ENCODE data around the gene CYREN. TPM values are rescaled to one million over a fixed set of nuclear protein-coding genes. Genes with fewer than 3 reads are reported as not detected.

CYREN gene
- total RNA-seq, 1 experiment from 2014 or later, result 84.8 TPM

GRCh38 chr7:135195968-135196629 lies 25.6 kb upstream of the CYREN start:
- H3K27me3 Mint-ChIP-seq (ENCODE audit: unreplicated experiment), result no peaks in the 10 kb centered on the region
- H3K27ac Mint-ChIP-seq (ENCODE audit: unreplicated experiment), result no peak overlapping the region
- intact Hi-C loops (cut with micrococcal nuclease; ENCODE audit: unreplicated experiment), result no loop called here
- no peak overlapping the region for H3K4me3 Mint-ChIP-seq (ENCODE audit: low read depth, unreplicated experiment)
- CTCF ChIA-PET, result no interaction called here
- no peaks in the 10 kb centered on the region for H3K9me3 Mint-ChIP-seq (ENCODE audit: low read depth, unreplicated experiment)
- TF ChIP-seq CTCF (IDR thresholded peaks at IDR 0.05; ENCODE audit: unreplicated experiment), result no peak
- no TSS peak for BruUV-seq (replicated peaks)
- DNase-seq, result no peak
- no peaks in the 10 kb centered on the region for H3K4me1 Mint-ChIP-seq (ENCODE audit: low read depth, unreplicated experiment)
- H3K36me3 Mint-ChIP-seq (ENCODE audit: insufficient read depth, unreplicated experiment), result peaks cover 23% of the 10 kb centered on the region

GRCh38 chr7:135195156-135195555 lies 24.6 kb upstream of the CYREN start:
- H3K27me3 Mint-ChIP-seq (ENCODE audit: unreplicated experiment), result no peaks in the 10 kb centered on the region
- H3K36me3 Mint-ChIP-seq (ENCODE audit: insufficient read depth, unreplicated experiment), result peaks cover 23% of the 10 kb centered on the region
- CTCF ChIA-PET, result no interaction called here
- DNase-seq, result no peak
- TF ChIP-seq CTCF (IDR thresholded peaks at IDR 0.05; ENCODE audit: unreplicated experiment), result no peak
- no peaks in the 10 kb centered on the region for H3K4me1 Mint-ChIP-seq (ENCODE audit: low read depth, unreplicated experiment)
- no peak overlapping the region for H3K27ac Mint-ChIP-seq (ENCODE audit: unreplicated experiment)
- no peak overlapping the region for H3K4me3 Mint-ChIP-seq (ENCODE audit: low read depth, unreplicated experiment)
- BruUV-seq (replicated peaks), result no TSS peak
- intact Hi-C loops (cut with micrococcal nuclease; ENCODE audit: unreplicated experiment), result no loop called here
- H3K9me3 Mint-ChIP-seq (ENCODE audit: low read depth, unreplicated experiment), result no peaks in the 10 kb centered on the region

- no peaks in the 10 kb centered on the region for H3K4me1 Mint-ChIP-seq (ENCODE audit: low read depth, unreplicated experiment)
- CTCF ChIA-PET, result no interaction called here
- DNase-seq, result no peak
- TF ChIP-seq CTCF (IDR thresholded peaks at IDR 0.05; ENCODE audit: unreplicated experiment), result no peak
- H3K4me3 Mint-ChIP-seq (ENCODE audit: low read depth, unreplicated experiment), result no peak overlapping the region
- H3K27me3 Mint-ChIP-seq (ENCODE audit: unreplicated experiment), result no peaks in the 10 kb centered on the region
- no peak overlapping the region for H3K27ac Mint-ChIP-seq (ENCODE audit: unreplicated experiment)
- H3K36me3 Mint-ChIP-seq (ENCODE audit: insufficient read depth, unreplicated experiment), result peaks cover 23% of the 10 kb centered on the region
- intact Hi-C loops (cut with micrococcal nuclease; ENCODE audit: unreplicated experiment), result no loop called here
- no peaks in the 10 kb centered on the region for H3K9me3 Mint-ChIP-seq (ENCODE audit: low read depth, unreplicated experiment)
- no TSS peak for BruUV-seq (replicated peaks)
Observed at GRCh38 chr7:135194494-135195095, 24.1 kb upstream of the CYREN start.

GRCh38 chr7:135193615-135194081 lies 23.1 kb upstream of the CYREN start:
- BruUV-seq (replicated peaks), result no TSS peak

More at GRCh38 chr7:135193615-135194081, 23.1 kb upstream of the CYREN start:
- Mint-ChIP-seq H3K4me3 (ENCODE audit: low read depth, unreplicated experiment) (no peak overlapping the region), H3K4me1 (ENCODE audit: low read depth, unreplicated experiment) (no peaks in the 10 kb centered on the region), H3K36me3 (ENCODE audit: insufficient read depth, unreplicated experiment) (peaks cover 23% of the 10 kb centered on the region), H3K27me3 (ENCODE audit: unreplicated experiment) (no peaks in the 10 kb centered on the region), H3K9me3 (ENCODE audit: low read depth, unreplicated experiment) (no peaks in the 10 kb centered on the region), H3K27ac (ENCODE audit: unreplicated experiment) (no peak overlapping the region)
- intact Hi-C loops (cut with micrococcal nuclease; ENCODE audit: unreplicated experiment), result no loop called here
- CTCF ChIA-PET, result no interaction called here
- no peak for TF ChIP-seq CTCF (IDR thresholded peaks at IDR 0.05; ENCODE audit: unreplicated experiment)
- no peak for DNase-seq

Data from Calu3 (cell line).